GM12891 (cell line): ENCODE data around the gene GNPTG.

Source experiments
- POLR2AphosphoS5 ChIP-seq: IDR thresholded peaks from 2 replicates; pipeline ENCODE4 v1.6.1; 2011; ENCODE audit warnings: low read depth, low read length, control low read depth
- TAF1 ChIP-seq: IDR thresholded peaks from 2 replicates; pipeline ENCODE4 v1.6.1; 2011; ENCODE audit warnings: low read depth, low read length, control low read depth

DNA sequence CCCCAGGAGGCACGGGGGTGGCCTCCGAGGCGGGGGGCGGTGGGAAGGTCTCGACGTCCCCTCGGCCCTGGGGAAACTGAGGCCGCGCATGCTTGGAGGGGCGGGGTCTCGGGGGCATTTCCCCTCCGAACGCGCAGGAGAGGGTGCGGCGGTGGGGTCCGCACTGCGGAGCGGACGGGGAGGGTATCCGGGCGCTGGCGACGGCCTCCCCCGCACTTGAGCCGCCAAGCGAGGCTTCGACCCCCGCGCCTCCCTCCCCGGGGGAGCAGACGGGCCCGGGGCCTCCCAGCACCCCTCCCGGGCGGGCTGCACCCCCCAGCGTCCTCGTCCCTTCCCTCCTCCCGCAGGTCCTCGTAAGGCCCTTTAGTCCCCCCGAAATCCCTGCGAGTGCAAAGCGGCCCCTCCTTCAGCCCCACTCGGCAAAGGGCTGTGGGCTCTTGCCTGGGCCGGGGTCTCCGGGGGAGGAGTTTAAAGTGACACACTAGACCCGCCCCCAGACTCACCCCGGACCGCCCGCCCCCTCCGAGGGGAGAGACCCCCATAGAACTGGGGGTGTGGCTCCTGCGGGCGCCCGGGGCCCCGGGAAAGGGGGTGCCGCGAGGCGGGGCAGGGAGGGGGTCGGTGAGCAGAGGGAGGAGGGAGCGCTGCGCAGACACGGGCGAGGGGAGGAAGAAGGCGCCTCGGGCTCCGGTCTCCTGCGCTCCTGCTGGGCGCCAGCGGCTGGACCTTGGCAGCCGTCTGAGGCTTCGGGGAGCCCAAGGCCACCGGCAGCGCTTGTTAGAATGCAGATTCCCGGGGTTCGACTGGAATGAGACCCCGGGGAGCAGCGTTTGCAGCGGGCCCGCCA, 17.7 kb upstream of the GNPTG start:
- TF ChIP-seq TAF1: no peak
- TF ChIP-seq POLR2AphosphoS5: no peak
